GM19099 (cell line): ENCODE measurements around the gene MAP9.

Experiments
- POLR2A ChIP-seq: IDR thresholded peaks from 3 replicates; pipeline ENCODE4 v1.6.1; 2011; ENCODE audit warnings: low read depth; ENCODE audit not compliant: insufficient read length; ENCODE audit errors: extremely low read depth

MAP9 gene

GRCh38 chr4:155388162-155388561 lies 11.4 kb upstream of the MAP9 start:
- no peak for TF ChIP-seq POLR2A

GRCh38 chr4:155383541-155383940 lies 6.8 kb upstream of the MAP9 start:
- TF ChIP-seq POLR2A: no peak

GRCh38 chr4:155377276-155377675 lies 511 bp upstream of the MAP9 start:
- TF ChIP-seq POLR2A: no peak

- TF ChIP-seq POLR2A: no peak
Measured at GRCh38 chr4:155371432-155372043, 5.2 kb downstream of the MAP9 start.

GRCh38 chr4:155367608-155368007 lies 9.2 kb downstream of the MAP9 start:
- no peak for TF ChIP-seq POLR2A

- TF ChIP-seq POLR2A: no peak
Measured at GRCh38 chr4:155353923-155354540, 22.7 kb downstream of the MAP9 start.

GRCh38 chr4:155342142-155342541 lies 34.6 kb downstream of the MAP9 start:
- TF ChIP-seq POLR2A: no peak

GRCh38 chr4:155339999-155340398 lies 36.8 kb downstream of the MAP9 start:
- no peak for TF ChIP-seq POLR2A

GRCh38 chr4:155339588-155339987 lies 37.2 kb downstream of the MAP9 start:
- no peak for TF ChIP-seq POLR2A

- no peak for TF ChIP-seq POLR2A
Measured at GRCh38 chr4:155338196-155338595, 38.6 kb downstream of the MAP9 start.

- no peak for TF ChIP-seq POLR2A
Measured at GRCh38 chr4:155336242-155336641, 40.5 kb downstream of the MAP9 start.

- TF ChIP-seq POLR2A: no peak
Measured at GRCh38 chr4:155331478-155331877, 45.3 kb downstream of the MAP9 start.

- TF ChIP-seq POLR2A: no peak
Measured at GRCh38 chr4:155322782-155323181, 54.0 kb downstream of the MAP9 start.

- TF ChIP-seq POLR2A: no peak
Measured at GRCh38 chr4:155321006-155321405, 55.8 kb downstream of the MAP9 start.

- TF ChIP-seq POLR2A: no peak
Measured at GRCh38 chr4:155319516-155319915, 57.2 kb downstream of the MAP9 start.

GRCh38 chr4:155307731-155308277 lies 69.0 kb downstream of the MAP9 start:
- TF ChIP-seq POLR2A: no peak
